Nephron (organoid): ENCODE results near the gene HSPA12B.

Experiments
- H3K27ac Mint-ChIP-seq, 3 experiments: 2 replicates each; pipeline ENCODE4 v1.8.0; 2020; ENCODE audit warnings: mixed read lengths in 3 of 3, mild to moderate bottlenecking in 2 of 3, moderate library complexity in 1 of 3
- H3K27me3 Mint-ChIP-seq: 2 replicates; pipeline ENCODE4 v1.8.0; 2021; ENCODE audit warnings: low read depth, mild to moderate bottlenecking, moderate library complexity, mixed read lengths
- H3K36me3 Mint-ChIP-seq: 2 replicates; pipeline ENCODE4 v1.8.0; 2020; ENCODE audit warnings: low read depth, mixed read lengths
- H3K4me1 Mint-ChIP-seq: 2 replicates; pipeline ENCODE4 v1.8.0; 2020; ENCODE audit warnings: mixed read lengths
- H3K4me3 Mint-ChIP-seq, 3 experiments: 2 replicates each; pipeline ENCODE4 v1.8.0; 2020; ENCODE audit warnings: mild to moderate bottlenecking in 3 of 3, mixed read lengths in 3 of 3, moderate library complexity in 2 of 3
- H3K9me3 Mint-ChIP-seq: 2 replicates; pipeline ENCODE4 v1.8.0; 2020; ENCODE audit warnings: mixed read lengths
- TF ChIP-seq, protein P1 (sequence below), 3 experiments: fragments of 200-600 bp; sonication (generic); IDR thresholded peaks; one replicate each; pipeline ENCODE4 v1.5.0; 2021; ENCODE audit warnings: antibody characterized with exemption in 3 of 3; ENCODE audit not compliant: unreplicated experiment in 3 of 3

Gene HSPA12B

DNA sequence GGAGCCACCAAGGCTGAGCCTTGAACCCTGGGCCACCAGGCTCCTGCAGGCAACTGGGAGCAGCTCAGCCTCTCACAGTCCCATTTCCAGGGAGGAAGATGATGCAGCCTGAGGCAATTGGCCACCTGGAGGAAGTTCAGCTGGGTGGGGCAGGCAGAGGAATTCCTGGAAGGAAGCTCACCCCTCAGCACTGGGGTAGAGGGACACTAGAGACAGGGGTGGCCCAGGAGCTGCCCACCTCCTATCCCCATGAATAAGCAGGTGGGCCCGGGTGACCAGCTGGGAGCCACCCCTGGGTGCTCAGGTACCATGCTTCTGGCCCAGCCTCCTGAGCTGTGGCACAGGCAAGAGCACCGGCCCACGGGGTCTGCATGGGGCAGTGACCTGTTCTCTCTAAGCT, 3.6 kb upstream of the HSPA12B start:
- no peaks in the 10 kb centered on the region for H3K9me3 Mint-ChIP-seq
- no peak overlapping the region for H3K4me3 Mint-ChIP-seq
- H3K27me3 Mint-ChIP-seq: peaks cover 11% of the 10 kb centered on the region
- peak overlapping the region in 1 of 3 experiments; percentile 28 for H3K27ac Mint-ChIP-seq
- TF ChIP-seq, protein P1, sequence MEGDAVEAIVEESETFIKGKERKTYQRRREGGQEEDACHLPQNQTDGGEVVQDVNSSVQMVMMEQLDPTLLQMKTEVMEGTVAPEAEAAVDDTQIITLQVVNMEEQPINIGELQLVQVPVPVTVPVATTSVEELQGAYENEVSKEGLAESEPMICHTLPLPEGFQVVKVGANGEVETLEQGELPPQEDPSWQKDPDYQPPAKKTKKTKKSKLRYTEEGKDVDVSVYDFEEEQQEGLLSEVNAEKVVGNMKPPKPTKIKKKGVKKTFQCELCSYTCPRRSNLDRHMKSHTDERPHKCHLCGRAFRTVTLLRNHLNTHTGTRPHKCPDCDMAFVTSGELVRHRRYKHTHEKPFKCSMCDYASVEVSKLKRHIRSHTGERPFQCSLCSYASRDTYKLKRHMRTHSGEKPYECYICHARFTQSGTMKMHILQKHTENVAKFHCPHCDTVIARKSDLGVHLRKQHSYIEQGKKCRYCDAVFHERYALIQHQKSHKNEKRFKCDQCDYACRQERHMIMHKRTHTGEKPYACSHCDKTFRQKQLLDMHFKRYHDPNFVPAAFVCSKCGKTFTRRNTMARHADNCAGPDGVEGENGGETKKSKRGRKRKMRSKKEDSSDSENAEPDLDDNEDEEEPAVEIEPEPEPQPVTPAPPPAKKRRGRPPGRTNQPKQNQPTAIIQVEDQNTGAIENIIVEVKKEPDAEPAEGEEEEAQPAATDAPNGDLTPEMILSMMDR (IDR thresholded peaks at IDR 0.05; ENCODE audit: unreplicated experiment in 3 of 3): no peak
- no peaks in the 10 kb centered on the region for H3K36me3 Mint-ChIP-seq
- peaks cover 32% of the 10 kb centered on the region for H3K4me1 Mint-ChIP-seq

- H3K27me3 Mint-ChIP-seq: peaks cover 11% of the 10 kb centered on the region
- H3K4me1 Mint-ChIP-seq: peaks cover 34% of the 10 kb centered on the region
- H3K4me3 Mint-ChIP-seq: no peak overlapping the region
- TF ChIP-seq, protein P1 (IDR thresholded peaks at IDR 0.05; ENCODE audit: unreplicated experiment in 3 of 3): no peak
- no peaks in the 10 kb centered on the region for H3K36me3 Mint-ChIP-seq
- H3K27ac Mint-ChIP-seq: peak overlapping the region in 1 of 3 experiments; percentile 28
- no peaks in the 10 kb centered on the region for H3K9me3 Mint-ChIP-seq
These were observed 3.1 kb upstream of the HSPA12B start for GRCh38 chr20:3729378-3729777.

GRCh38 chr20:3729811-3730540, 2.5 kb upstream of the HSPA12B start:
- H3K4me1 Mint-ChIP-seq: peaks cover 39% of the 10 kb centered on the region
- peak overlapping the region; percentile 1 to 65 (median 28) for H3K27ac Mint-ChIP-seq
- TF ChIP-seq, protein P1 (IDR thresholded peaks at IDR 0.05; ENCODE audit: unreplicated experiment in 3 of 3): no peak
- no peaks in the 10 kb centered on the region for H3K9me3 Mint-ChIP-seq
- H3K27me3 Mint-ChIP-seq: peaks cover 11% of the 10 kb centered on the region
- H3K36me3 Mint-ChIP-seq: no peaks in the 10 kb centered on the region
- peak overlapping the region in 1 of 3 experiments; percentile 11 for H3K4me3 Mint-ChIP-seq

DNA sequence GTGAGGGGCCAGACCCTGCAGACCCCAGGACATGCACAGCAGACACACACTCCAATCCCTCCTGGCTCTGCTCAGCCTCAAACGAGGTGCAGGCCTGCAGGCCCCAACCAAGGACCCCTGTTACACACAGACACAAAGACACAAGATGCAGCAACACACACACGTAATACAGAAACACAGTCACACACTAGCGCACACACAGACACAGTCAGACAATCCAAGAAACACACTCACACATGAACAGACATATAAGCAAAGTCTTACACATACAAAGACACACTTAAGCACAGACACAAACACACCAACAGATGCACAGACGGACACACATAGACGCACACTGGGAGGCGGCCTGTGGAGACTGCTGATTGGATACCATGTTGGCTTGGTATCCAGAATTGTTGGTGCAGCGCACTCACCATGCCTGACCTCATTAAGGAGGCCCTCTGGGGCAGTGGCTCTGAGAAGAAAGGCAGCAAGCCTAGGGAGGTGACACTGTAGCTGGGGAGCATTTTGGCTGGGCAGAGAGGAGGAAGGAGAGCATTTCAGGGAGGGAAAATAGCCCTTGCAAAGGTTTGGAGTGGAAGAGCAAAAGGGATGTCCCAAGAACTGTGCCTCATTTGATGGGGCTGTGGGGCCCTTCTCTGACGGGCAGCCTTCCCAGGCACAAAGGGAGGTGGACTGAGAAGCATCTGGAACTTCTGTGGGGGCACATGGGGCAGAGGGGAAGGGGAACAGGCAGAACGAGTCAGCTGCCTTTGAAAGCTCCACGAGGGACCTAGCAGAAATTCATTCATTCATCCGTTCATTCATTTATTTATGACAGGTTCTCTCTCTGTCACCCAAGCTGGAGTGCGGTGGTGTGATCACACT, 1.4 kb upstream of the HSPA12B start:
- peaks cover 42% of the 10 kb centered on the region for H3K4me1 Mint-ChIP-seq
- no peaks in the 10 kb centered on the region for H3K9me3 Mint-ChIP-seq
- peak overlapping the region; percentile 66 to 73 (median 68) for H3K4me3 Mint-ChIP-seq

GRCh38 chr20:3731944-3732326, 550 bp upstream of the HSPA12B start:
- Mint-ChIP-seq H3K27me3 (peaks cover 14% of the 10 kb centered on the region), H3K9me3 (no peaks in the 10 kb centered on the region), H3K27ac (peak overlapping the region; percentile 43 to 79 (median 62)), H3K4me1 (peaks cover 41% of the 10 kb centered on the region), H3K36me3 (peaks cover 3% of the 10 kb centered on the region), H3K4me3 (peak overlapping the region in 2 of 3 experiments; percentile 57 to 60)
- TF ChIP-seq, protein P1 (IDR thresholded peaks at IDR 0.05; ENCODE audit: unreplicated experiment in 3 of 3): no peak

More for the DNA sequence above, 1.4 kb upstream of the HSPA12B start:
- TF ChIP-seq, protein P1 (IDR thresholded peaks at IDR 0.05; ENCODE audit: unreplicated experiment in 3 of 3): no peak
- H3K36me3 Mint-ChIP-seq: no peaks in the 10 kb centered on the region
- H3K27me3 Mint-ChIP-seq: peaks cover 11% of the 10 kb centered on the region
- peak overlapping the region; percentile 43 to 79 (median 62) for H3K27ac Mint-ChIP-seq
